NK-92 (cell line): ENCODE data around the gene SPRN.
"Not testable (repeated sequence)": the region's sequence is repeated elsewhere in the genome, so short reads cannot be mapped to it uniquely, and the experiment has no call there.

Experiments used
- DNase-seq: peaks from one replicate; lab custom pipeline; 2025; ENCODE audit not compliant: unreplicated experiment; lab: John Stamatoyannopoulos, UW

Gene SPRN

DNA sequence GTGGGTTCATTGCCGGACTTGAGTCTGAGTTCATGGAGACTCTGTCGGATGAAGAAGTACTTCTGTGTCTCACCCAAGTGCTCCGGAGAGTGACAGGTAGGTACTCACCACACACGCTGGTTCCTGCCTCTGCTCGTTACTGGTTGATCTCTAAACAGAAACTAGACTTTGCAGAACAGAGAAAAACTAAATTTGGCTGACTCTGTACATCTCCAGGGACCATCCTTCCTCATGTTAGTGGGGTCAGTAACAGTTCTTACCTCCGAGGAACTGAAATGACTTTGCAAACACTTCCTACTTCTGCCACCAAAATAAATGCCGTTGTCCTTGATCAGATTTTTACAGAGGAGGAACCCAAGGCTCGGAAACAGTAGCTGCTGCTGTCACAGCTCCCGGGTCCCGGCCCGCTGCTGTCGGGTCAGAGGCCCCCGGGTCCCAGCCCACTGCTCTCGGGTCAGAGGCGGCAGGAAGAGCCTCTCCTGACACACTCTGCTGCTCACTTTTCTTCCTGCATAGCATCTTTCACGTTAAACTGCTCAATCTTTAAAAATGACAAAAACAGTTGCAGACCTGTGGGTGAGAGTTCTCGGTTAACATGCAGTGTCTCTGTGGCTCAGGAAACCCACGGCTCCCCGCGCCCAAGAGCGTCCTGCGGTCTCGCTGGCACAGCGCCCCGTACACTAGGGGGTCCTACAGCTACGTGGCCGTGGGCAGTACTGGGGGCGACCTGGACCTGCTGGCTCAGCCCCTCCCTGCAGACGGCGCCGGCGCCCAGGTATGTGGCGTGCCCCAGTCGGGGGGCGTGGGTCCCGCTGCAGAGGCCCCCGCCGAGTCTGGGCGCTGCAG, 35.2 kb downstream of the SPRN start:
- no peak for DNase-seq

DNA sequence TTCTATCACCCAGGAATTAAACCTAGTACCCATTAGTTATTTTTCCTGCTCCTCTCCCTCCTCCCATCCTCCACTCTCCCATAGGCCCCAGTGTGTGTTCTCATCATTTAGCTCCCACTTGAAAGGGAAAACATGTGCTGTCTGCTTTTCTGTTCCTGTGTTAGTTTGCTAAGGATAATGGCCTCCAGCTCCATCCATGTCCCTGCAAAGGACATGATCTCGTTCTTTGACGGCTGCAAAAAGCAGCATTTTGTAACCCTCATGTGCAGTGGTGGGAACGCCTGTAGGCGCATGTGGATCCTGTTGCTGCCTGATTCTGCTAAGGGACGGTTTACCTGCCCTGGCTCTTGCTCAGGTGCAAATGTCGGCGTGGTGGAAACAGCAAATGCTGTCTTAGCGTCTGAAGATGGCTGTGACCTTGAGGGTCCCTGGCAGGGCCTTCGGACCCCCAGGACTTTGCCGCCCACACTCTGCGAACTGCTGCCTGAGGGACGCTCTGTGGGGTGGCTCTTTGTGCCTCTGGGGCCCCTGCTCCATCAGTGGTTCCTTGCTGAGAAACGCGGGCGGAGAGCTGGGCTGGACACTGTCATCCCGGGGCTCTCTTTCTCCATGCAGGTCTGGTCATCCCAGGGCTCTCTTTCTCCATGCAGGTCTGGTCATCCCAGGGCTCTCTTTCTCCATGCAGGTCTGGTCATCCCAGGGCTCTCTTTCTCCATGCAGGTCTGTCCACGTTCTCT, 36.0 kb downstream of the SPRN start:
- no peak for DNase-seq

- not testable (repeated sequence) for DNase-seq
Observed at GRCh38 chr10:133386951-133387350, 37.5 kb downstream of the SPRN start.

- no peak for DNase-seq
Observed at GRCh38 chr10:133385214-133385613, 39.2 kb downstream of the SPRN start.

DNA sequence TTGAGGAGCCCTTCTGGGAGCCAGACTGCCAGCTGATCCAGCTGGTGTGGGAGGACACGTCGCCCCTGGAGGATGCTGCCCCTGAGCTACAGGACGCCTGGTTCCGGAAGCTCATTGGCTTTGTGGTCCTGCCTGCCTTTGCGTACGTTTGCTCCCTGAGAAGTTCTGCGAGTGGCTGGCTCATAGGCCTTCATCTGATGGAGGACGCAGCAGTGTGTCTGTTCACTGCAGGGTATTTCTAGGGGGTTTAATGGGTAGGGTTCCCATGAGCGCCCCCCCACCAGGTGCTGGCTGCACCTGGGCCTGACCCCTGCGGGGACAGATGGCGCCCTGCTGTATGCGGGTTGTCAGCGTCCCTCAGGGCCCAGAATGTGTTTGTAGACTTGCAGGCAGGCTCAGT, 40.4 kb downstream of the SPRN start:
- no peak for DNase-seq

DNA sequence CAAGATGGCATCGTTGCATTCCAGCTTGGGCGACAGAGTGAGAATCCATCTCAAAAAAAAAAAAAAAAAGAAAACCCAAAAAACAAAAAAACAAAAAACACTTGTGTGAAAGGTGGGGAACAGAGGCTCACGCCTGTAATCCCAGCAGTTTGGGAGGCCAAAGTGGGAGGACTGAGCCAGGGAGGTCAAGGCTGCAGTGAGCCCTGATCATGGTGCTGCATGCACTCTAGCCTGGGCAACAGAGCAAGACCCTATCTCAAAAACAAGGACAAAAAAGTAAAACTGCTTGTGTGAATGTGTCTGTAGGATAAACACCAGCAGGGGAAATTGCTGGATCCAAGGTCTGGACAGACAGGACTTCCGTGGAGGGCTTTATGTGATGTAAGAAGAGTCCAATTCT, 40.9 kb downstream of the SPRN start:
- DNase-seq, result no peak

GRCh38 chr10:133381036-133381435, 43.4 kb downstream of the SPRN start:
- no peak for DNase-seq

DNA sequence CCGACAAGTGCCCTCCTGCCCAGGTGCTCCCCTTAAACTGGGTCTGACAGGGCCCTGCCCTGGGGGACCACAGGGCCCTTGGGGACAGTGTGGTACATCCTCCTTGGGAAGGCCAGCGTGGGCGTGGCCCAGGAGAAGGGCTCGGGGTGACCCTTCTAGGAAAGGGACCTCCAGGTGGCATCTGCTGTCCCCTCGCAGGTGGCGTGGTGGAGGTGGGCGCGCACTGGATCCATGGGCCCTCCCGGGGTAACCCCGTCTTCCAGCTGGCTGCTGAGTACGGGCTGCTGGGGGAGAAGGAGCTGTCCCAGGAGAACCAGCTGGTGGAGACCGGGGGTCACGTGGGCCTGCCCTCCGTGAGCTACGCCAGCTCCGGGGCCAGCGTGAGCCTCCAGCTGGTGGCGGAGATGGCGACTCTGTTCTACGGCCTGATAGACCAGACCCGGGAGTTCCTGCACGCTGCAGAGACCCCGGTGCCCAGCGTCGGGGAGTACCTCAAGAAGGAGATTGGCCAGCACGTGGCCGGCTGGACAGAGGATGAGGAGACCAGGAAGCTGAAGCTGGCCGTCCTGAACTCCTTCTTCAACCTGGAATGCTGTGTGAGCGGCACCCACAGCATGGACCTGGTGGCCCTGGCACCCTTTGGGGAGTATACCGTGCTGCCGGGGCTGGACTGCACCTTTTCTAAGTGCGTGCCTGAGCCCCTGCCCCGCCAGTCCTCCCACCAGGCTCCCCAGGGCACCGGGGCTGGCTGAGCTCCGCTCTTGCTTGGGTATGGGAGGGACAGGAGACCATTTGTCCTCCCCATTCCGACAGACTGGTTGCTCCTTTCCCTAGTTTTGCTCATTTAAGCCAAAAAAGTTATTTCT, 44.4 kb downstream of the SPRN start:
- DNase-seq, result no peak

DNA sequence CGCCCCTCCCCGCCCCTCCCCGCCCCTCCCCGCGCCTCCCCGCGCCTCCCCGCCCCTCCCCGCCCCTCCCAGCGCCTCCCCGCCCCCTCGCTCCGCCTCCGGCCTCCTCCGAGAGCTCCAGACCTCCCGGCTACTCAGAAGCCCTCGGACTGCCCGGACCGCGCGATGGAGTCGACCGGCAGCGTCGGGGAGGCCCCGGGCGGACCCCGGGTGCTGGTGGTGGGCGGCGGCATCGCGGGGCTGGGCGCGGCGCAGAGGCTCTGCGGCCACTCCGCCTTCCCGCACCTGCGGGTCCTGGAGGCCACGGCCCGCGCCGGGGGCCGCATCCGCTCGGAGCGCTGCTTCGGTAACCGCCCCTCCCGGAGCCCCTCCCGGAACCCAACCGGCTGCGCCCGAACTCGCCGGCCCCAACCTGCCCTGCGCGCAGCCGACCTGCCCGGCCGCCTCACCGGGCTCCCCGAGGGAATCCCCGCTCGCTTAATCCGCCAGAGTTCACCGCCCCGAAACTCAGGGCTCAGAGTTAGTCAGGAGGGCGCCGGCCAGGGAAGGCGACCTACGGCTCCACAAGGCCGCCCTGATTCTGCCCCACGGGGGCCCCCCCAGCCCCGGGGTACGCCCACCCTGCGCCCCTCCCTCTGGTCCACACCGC, 45.1 kb downstream of the SPRN start, which contains the start of gene PAOX:
Gene PAOX, plus strand, starts transcription at position 111 of the 649 bp plus-strand sequence. Its CDS starts 55 bp downstream, at position 166.
- DNase-seq, result no peak

- DNase-seq, result no peak
Observed at GRCh38 chr10:133378251-133379096, 46.0 kb downstream of the SPRN start.

GRCh38 chr10:133377818-133378250, 46.6 kb downstream of the SPRN start:
- no peak for DNase-seq

- no peak for DNase-seq
Observed at GRCh38 chr10:133377025-133377817, 47.2 kb downstream of the SPRN start.

DNA sequence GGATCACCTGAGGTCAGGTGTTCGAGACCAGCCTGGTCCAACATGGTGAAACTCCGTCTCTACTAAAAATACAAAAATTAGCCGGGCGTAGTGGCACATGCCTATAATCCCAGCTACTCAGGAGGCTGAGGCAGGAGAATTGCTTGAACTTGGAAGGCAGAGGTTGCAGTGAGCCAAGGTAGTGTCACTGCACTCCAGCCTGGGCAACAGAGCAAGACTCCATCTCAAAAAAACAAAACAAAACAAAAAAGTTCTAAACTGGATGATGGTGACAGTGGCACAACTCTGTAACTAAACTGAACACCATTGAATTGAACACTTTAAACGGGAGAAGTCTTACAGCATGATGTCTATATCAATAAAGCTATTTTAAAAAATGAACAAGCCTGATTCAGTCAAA, 48.2 kb downstream of the SPRN start:
- not testable (repeated sequence) for DNase-seq

DNA sequence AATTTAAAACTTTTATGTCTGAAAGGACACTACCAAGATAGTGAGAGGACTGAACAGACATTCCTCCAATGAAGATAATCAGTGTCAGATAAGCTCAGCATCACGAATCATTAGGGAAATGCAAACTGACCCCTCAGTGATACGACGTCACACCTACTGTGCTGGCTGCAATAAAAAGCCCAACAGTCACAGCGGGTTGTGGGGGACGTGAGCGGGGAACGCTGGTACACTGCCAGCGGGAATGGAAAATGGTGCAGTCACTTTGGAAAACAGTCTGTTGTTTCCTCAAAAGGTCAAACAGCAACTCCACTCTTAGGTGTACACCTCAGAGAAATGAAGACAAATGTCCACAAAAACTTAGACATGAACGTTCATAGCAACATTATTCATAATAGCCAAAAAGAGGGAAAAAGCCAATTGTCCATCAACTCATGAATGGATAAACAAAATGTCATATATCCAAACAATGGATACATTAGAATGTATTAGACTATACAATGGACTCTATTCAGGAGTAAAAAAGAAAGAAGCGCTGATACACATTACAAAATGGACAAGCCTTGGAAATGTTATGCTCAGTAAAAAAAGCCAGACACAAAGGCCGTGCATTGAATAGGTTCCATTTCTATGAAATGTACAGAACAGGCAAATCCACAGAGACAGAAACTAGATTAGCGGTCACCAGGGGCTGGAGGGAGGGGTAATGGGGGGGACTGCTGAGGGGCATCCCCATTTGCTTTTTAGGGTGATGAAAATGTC, 48.9 kb downstream of the SPRN start:
- DNase-seq, result no peak

- peak; percentile 49 for DNase-seq
Observed at GRCh38 chr10:133373174-133374090, 51.0 kb downstream of the SPRN start, which contains the start of gene ECHS1. TSS of gene ECHS1 (minus strand) at chr10:133373354. CDS start at chr10:133373333, 21 bp downstream.

- DNase-seq, result no peak
Observed at GRCh38 chr10:133372507-133372906, 51.9 kb downstream of the SPRN start.
